GM21515 (cell line): ENCODE data around the gene PACS1.
A peak's percentile ranks its signal among the peaks of the same experiment; 100 is the strongest.

Experiments used
- ATAC-seq: cut with Tn5 transposase; IDR thresholded peaks from one replicate; pipeline ENCODE4 v1.9.1; 2021; ENCODE audit not compliant: unreplicated experiment

Gene PACS1

GRCh38 chr11:66219846-66220565, 149.9 kb downstream of the PACS1 start:
- ATAC-seq = no peak

- no peak for ATAC-seq
Observed at GRCh38 chr11:66220566-66220935, 150.5 kb downstream of the PACS1 start.

- no peak for ATAC-seq
Observed at GRCh38 chr11:66221012-66221411, 150.9 kb downstream of the PACS1 start.

- peak; percentile 10 for ATAC-seq
Observed at GRCh38 chr11:66221726-66222236, 151.7 kb downstream of the PACS1 start.

- peak; percentile 75 for ATAC-seq
Observed at GRCh38 chr11:66222358-66223149, 152.5 kb downstream of the PACS1 start.

GRCh38 chr11:66224226-66224855, 154.3 kb downstream of the PACS1 start:
- ATAC-seq = no peak

GRCh38 chr11:66225066-66225465, 155.0 kb downstream of the PACS1 start:
- no peak for ATAC-seq

GRCh38 chr11:66226101-66226500, 156.0 kb downstream of the PACS1 start:
- no peak for ATAC-seq

GRCh38 chr11:66227700-66228099, 157.6 kb downstream of the PACS1 start:
- no peak for ATAC-seq

GRCh38 chr11:66228521-66228920, 158.4 kb downstream of the PACS1 start:
- no peak for ATAC-seq

- no peak for ATAC-seq
Observed at GRCh38 chr11:66230156-66230555, 160.1 kb downstream of the PACS1 start.

GRCh38 chr11:66230978-66231377, 160.9 kb downstream of the PACS1 start:
- no peak for ATAC-seq

GRCh38 chr11:66231561-66231960, 161.5 kb downstream of the PACS1 start:
- no peak for ATAC-seq

GRCh38 chr11:66232769-66233168, 162.7 kb downstream of the PACS1 start:
- ATAC-seq = no peak

GRCh38 chr11:66233301-66233700, 163.2 kb downstream of the PACS1 start:
- ATAC-seq = no peak

GRCh38 chr11:66235141-66235540, 165.1 kb downstream of the PACS1 start:
- no peak for ATAC-seq

GRCh38 chr11:66237867-66238266, 167.8 kb downstream of the PACS1 start:
- no peak for ATAC-seq

GRCh38 chr11:66238786-66239413, 168.8 kb downstream of the PACS1 start:
- no peak for ATAC-seq

GRCh38 chr11:66239511-66239910, 169.4 kb downstream of the PACS1 start:
- ATAC-seq = no peak

GRCh38 chr11:66239998-66240780, 170.1 kb downstream of the PACS1 start:
- no peak for ATAC-seq

GRCh38 chr11:66240781-66241136, 170.7 kb downstream of the PACS1 start:
- no peak for ATAC-seq
